K562 (cell line): ENCODE measurements around the gene ADD1. TPM values are rescaled to one million over a fixed set of nuclear protein-coding genes. Genes with fewer than 3 reads are reported as not detected.
A peak's percentile ranks its signal among the peaks of the same experiment; 100 is the strongest.

ENCODE experiments used
- BHLHE40 ChIP-seq: IDR thresholded peaks from 2 replicates; pipeline ENCODE4 v1.6.1; 2011; ENCODE audit warnings: low read length, improper control_type of control experiment
- CBFA2T2 ChIP-seq: fragments of 450-650 bp; conservative IDR thresholded peaks from 2 replicates; pipeline ENCODE4 v1.6.1; 2017; ENCODE audit warnings: mild to moderate bottlenecking
- CSDE1 ChIP-seq, 2 experiments: fragments of 450-650 bp; IDR thresholded peaks; 2 replicates each; pipeline ENCODE4 v1.6.1; 2016; ENCODE audit warnings: mild to moderate bottlenecking in 1 of 2
- DEAF1 ChIP-seq: fragments of 450-650 bp; formaldehyde crosslinking; IDR thresholded peaks from 2 replicates; pipeline ENCODE4 v1.4.0; 2020; ENCODE audit warnings: mild to moderate bottlenecking, moderate library complexity
- HNRNPK ChIP-seq: fragments of 200-400 bp; formaldehyde crosslinking; IDR thresholded peaks from one replicate; pipeline ENCODE4 v1.6.1; 2018; ENCODE audit warnings: mild to moderate bottlenecking, low read depth, low read length; ENCODE audit not compliant: poor library complexity, severe bottlenecking
- IFI16 ChIP-seq: fragments of 250-450 bp; sonication (Bioruptor Pico); IDR thresholded peaks from 2 replicates; pipeline ENCODE4 v2.1.2; 2022; ENCODE audit warnings: mild to moderate bottlenecking, inconsistent platforms
- NFATC3 ChIP-seq: fragments of 450-650 bp; IDR thresholded peaks from 2 replicates; pipeline ENCODE4 v1.6.1; 2017; ENCODE audit warnings: mild to moderate bottlenecking
- NFRKB ChIP-seq: fragments of 450-650 bp; IDR thresholded peaks from 2 replicates; pipeline ENCODE4 v1.6.1; 2016; ENCODE audit warnings: low read depth
- PTBP1 ChIP-seq: fragments of 200-400 bp; formaldehyde crosslinking; IDR thresholded peaks from 2 replicates; pipeline ENCODE4 v1.6.1; 2017; ENCODE audit warnings: low read depth, low read length
- PTTG1 ChIP-seq: fragments of 450-650 bp; IDR thresholded peaks from 2 replicates; pipeline ENCODE4 v1.6.1; 2016; ENCODE audit warnings: low read depth, mild to moderate bottlenecking, missing genetic modification characterization, missing compliant biosample characterization
- RUNX1 ChIP-seq: sonication (generic); IDR thresholded peaks from 2 replicates; pipeline ENCODE4 v1.6.1; 2016; ENCODE audit warnings: antibody characterized with exemption, low read depth
- SPI1 ChIP-seq: IDR thresholded peaks from 2 replicates; pipeline ENCODE4 v1.6.1; 2011; ENCODE audit warnings: low read depth, low read length, control low read depth, borderline replicate concordance
- TAL1 ChIP-seq: fragments of 450-650 bp; IDR thresholded peaks from 2 replicates; pipeline ENCODE4 v1.6.1; 2016; ENCODE audit warnings: mild to moderate bottlenecking
- THRAP3 ChIP-seq: fragments of 450-650 bp; IDR thresholded peaks from 2 replicates; pipeline ENCODE4 v1.6.1; 2016; ENCODE audit warnings: mild to moderate bottlenecking, inconsistent platforms, borderline replicate concordance
- ZC3H8 ChIP-seq: fragments of 450-650 bp; IDR thresholded peaks from 2 replicates; pipeline ENCODE4 v1.6.1; 2017
- ZFX ChIP-seq: sonication (generic); formaldehyde crosslinking; IDR thresholded peaks from 2 replicates; pipeline ENCODE4 v1.8.0; 2022; ENCODE audit warnings: mild to moderate bottlenecking, missing genetic modification reagents, moderate library complexity
- ZNF124 ChIP-seq: sonication (generic); formaldehyde crosslinking; IDR thresholded peaks from 2 replicates; pipeline ENCODE4 v1.8.1; 2022; ENCODE audit warnings: missing genetic modification reagents
- ZNF274 ChIP-seq: IDR thresholded peaks from 2 replicates; pipeline ENCODE4 v1.6.1; 2011; ENCODE audit warnings: low read depth, mild to moderate bottlenecking, low read length, moderate library complexity, borderline replicate concordance
- ZNF444 ChIP-seq: fragments of 250-450 bp; sonication (Bioruptor Pico); IDR thresholded peaks from 2 replicates; pipeline ENCODE4 v1.4.0; 2020; ENCODE audit warnings: mild to moderate bottlenecking, moderate library complexity
- ZNF639 ChIP-seq, 2 experiments: fragments of 200-800 bp in 1 of 2; sonication (Bioruptor generic) in 1 of 2; sonication (generic) in 1 of 2; formaldehyde crosslinking in 1 of 2; IDR thresholded peaks in 1 of 2; conservative IDR thresholded peaks in 1 of 2; 2 replicates each; pipeline versions ENCODE4 v1.5.0 to v1.6.1; 2016 to 2020; ENCODE audit warnings: missing compliant biosample characterization in 1 of 2, missing genetic modification characterization in 1 of 2, missing genetic modification reagents in 1 of 2
- polyA plus RNA-seq, 8 experiments: library from polyadenylated mRNA; depleted of rRNA in 4 of 8; stranded (reverse) in 5 of 8; unstranded in 3 of 8; fragments of >200 nt; fragmentation: Nextera tagmentation in 2 of 8; fragmentation: Illumina TruSeq in 1 of 8; extraction: Ambion mirVana in 2 of 8; extraction: Trizol in 1 of 8; gene quantifications; 2 replicates each; pipeline versions ENCODE4 v1.2.1 to v1.2.3, GENCODE V29; 2011 to 2014; ENCODE audit warnings: inconsistent platforms in 1 of 8, missing spikeins in 1 of 8
- total RNA-seq, 7 experiments: library from RNA; depleted of rRNA in 6 of 7; stranded (reverse); fragments of >200 nt in 6 of 7; fragmentation: Illumina TruSeq in 2 of 7; extraction: Trizol in 2 of 7; gene quantifications; 2 replicates each; pipeline versions ENCODE4 v1.2.1 to v1.2.3, GENCODE V29; 2011 to 2021; ENCODE audit warnings: low replicate concordance in 1 of 7
- TF ChIP-seq, protein P1 (sequence below), 2 experiments: IDR thresholded peaks in 1 of 2; conservative IDR thresholded peaks in 1 of 2; 2 replicates each; pipeline ENCODE4 v1.6.1; 2016; ENCODE audit warnings: low read depth in 2 of 2, mild to moderate bottlenecking in 1 of 2, missing compliant biosample characterization in 1 of 2, missing genetic modification characterization in 1 of 2, moderate library complexity in 1 of 2
- TF ChIP-seq, protein P2 (sequence below): fragments of 450-650 bp; IDR thresholded peaks from 2 replicates; pipeline ENCODE4 v1.6.1; 2017; ENCODE audit warnings: mild to moderate bottlenecking, moderate library complexity

Gene ADD1
- total and polyA plus RNA-seq, 9 of the 15 experiments (the other 6 are each of a cell fraction or from before 2014, with no cell fraction given): 17.5 to 153 (median 74.0) TPM

DNA sequence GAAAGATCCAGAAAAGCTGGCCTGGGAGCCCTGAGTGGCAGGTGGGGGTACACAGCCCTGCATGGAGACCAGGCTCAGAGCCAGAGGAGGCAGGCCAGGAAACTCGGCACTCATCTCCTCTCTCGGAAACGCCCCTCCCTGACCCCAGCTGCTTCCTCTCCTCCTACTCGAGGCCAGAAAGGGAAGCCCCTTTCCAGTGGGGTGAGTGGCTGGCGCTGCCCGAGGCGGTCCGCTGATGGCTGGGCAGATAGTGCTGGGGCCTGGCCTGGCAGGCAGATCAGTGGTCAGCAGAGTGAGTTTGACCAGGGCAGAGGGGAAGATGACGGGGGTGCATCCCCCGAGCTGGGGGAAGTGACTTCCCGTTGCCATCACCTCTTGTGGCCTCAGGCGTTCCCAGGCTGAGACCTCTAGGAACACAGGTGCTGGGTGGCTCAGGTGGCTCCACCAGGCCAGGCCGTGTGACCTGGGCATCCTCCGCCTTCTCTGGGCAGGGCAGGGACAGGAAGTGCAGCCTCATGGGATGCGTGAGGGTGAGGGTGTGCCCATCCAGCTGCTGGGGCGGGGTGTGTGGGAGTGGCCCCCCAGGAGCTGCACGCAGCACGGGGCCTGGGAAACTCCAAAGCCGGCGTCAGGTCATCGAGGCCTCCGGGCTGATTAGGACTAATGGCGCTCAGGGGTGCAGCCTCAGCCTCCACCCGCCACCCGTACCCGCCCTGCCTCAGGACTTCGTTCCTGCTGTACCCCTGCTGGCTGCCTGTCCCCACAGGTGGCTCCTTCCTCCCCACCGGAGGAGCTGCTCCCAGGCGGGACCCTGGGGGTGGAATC lies 45.0 kb upstream of the ADD1 start (continued):
- no peak for TF ChIP-seq ZNF444 (CRISPR knock-in tag)
- no peak for TF ChIP-seq IFI16 (CRISPR knock-in tag)
- no peak for TF ChIP-seq TAL1
- no peak for TF ChIP-seq PTBP1
- no peak for TF ChIP-seq ZNF639 (CRISPR knock-in tag; conservative IDR thresholded peaks at IDR 0.05 in 1 of 2, IDR thresholded peaks at IDR 0.05 in 1 of 2)
- TF ChIP-seq ZFX: peak; percentile 32
- no peak for TF ChIP-seq HNRNPK
- no peak for TF ChIP-seq CSDE1 (IDR thresholded peaks at IDR 0.05)
- no peak for TF ChIP-seq THRAP3
- no peak for TF ChIP-seq CBFA2T2
- TF ChIP-seq, protein P1, sequence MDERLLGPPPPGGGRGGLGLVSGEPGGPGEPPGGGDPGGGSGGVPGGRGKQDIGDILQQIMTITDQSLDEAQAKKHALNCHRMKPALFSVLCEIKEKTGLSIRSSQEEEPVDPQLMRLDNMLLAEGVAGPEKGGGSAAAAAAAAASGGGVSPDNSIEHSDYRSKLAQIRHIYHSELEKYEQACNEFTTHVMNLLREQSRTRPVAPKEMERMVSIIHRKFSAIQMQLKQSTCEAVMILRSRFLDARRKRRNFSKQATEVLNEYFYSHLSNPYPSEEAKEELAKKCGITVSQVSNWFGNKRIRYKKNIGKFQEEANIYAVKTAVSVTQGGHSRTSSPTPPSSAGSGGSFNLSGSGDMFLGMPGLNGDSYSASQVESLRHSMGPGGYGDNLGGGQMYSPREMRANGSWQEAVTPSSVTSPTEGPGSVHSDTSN (CRISPR knock-in tag; IDR thresholded peaks at IDR 0.05; ENCODE audit: low read depth): no peak
- TF ChIP-seq, protein P1 (tag; conservative IDR thresholded peaks at IDR 0.05; ENCODE audit: low read depth): no peak
- TF ChIP-seq DEAF1: no peak
- peak; percentile 44; the same call in 1 of the 2 replicates for TF ChIP-seq BHLHE40
- TF ChIP-seq PTTG1 (tag): no peak
- TF ChIP-seq NFATC3: no peak
- 0 out of 2 replicates have a peak, but pooled peaks have one; percentile 6 for TF ChIP-seq SPI1
- TF ChIP-seq ZNF274: no peak
- TF ChIP-seq RUNX1: no peak
- TF ChIP-seq, protein P2, sequence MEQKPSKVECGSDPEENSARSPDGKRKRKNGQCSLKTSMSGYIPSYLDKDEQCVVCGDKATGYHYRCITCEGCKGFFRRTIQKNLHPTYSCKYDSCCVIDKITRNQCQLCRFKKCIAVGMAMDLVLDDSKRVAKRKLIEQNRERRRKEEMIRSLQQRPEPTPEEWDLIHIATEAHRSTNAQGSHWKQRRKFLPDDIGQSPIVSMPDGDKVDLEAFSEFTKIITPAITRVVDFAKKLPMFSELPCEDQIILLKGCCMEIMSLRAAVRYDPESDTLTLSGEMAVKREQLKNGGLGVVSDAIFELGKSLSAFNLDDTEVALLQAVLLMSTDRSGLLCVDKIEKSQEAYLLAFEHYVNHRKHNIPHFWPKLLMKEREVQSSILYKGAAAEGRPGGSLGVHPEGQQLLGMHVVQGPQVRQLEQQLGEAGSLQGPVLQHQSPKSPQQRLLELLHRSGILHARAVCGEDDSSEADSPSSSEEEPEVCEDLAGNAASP: no peak
- TF ChIP-seq ZC3H8: no peak
- no peak for TF ChIP-seq NFRKB
- no peak for TF ChIP-seq ZNF124 (CRISPR knock-in tag)
